GM18951 (cell line): ENCODE measurements around the gene HSPB9.

Experiments
- POLR2A ChIP-seq: IDR thresholded peaks from 4 replicates; pipeline ENCODE4 v1.6.1; 2011; ENCODE audit warnings: mild to moderate bottlenecking; ENCODE audit not compliant: insufficient read length, insufficient read depth; ENCODE audit errors: extremely low read depth
- in situ Hi-C: fragments of 300-500 bp; cut with MboI; formaldehyde crosslinking; loops from one replicate; pipeline ENCODE4 v1.12.0; 2022; ENCODE audit warnings: low sequenced_read_pairs, mixed read lengths, inconsistent platforms; ENCODE audit not compliant: unreplicated experiment

The HSPB9 gene

GRCh38 chr17:42118126-42118510 lies 4.5 kb upstream of the HSPB9 start:
- in situ Hi-C loops: loop anchor here (10.0 kb wide), 2 partner anchors 93 to 153 kb away; partner anchors contain the start of genes CNP and NKIRAS2

GRCh38 chr17:42118545-42118944 lies 4.1 kb upstream of the HSPB9 start:
- TF ChIP-seq POLR2A: no peak
- in situ Hi-C loops: loop anchor here (10.0 kb wide), 2 partner anchors 94 to 154 kb away; partner anchors contain the start of genes CNP and NKIRAS2

More at GRCh38 chr17:42118126-42118510, 4.5 kb upstream of the HSPB9 start:
- TF ChIP-seq POLR2A: no peak

- in situ Hi-C loops: loop anchor here (10.0 kb wide), 2 partner anchors 94 to 154 kb away; partner anchors contain the start of genes CNP and NKIRAS2
- TF ChIP-seq POLR2A: no peak
These were observed 3.3 kb upstream of the HSPB9 start for GRCh38 chr17:42119301-42119700.

GRCh38 chr17:42120161-42120769 lies 2.3 kb upstream of the HSPB9 start:
- in situ Hi-C loops: no loop called here
- no peak for TF ChIP-seq POLR2A

GRCh38 chr17:42120770-42121769 lies 1.5 kb upstream of the HSPB9 start, which contains the start of gene KAT2A:
KAT2A (minus strand) TSS chr17:42121367; CDS start chr17:42121304, 63 bp downstream.
- in situ Hi-C loops: no loop called here
- TF ChIP-seq POLR2A: peak; percentile 87

GRCh38 chr17:42124256-42124655 lies 1.7 kb downstream of the HSPB9 start:
- in situ Hi-C loops: no loop called here
- TF ChIP-seq POLR2A: no peak

- in situ Hi-C loops: no loop called here
- no peak for TF ChIP-seq POLR2A
These were observed 3.0 kb downstream of the HSPB9 start for GRCh38 chr17:42125565-42125964.

- TF ChIP-seq POLR2A: no peak
- in situ Hi-C loops: no loop called here
These were observed 4.2 kb downstream of the HSPB9 start for GRCh38 chr17:42126836-42127235.

GRCh38 chr17:42127414-42127813 lies 4.8 kb downstream of the HSPB9 start:
- no peak for TF ChIP-seq POLR2A
- in situ Hi-C loops: no loop called here

- in situ Hi-C loops: no loop called here
- TF ChIP-seq POLR2A: no peak
These were observed 6.7 kb downstream of the HSPB9 start for GRCh38 chr17:42129109-42129837.

GRCh38 chr17:42130310-42130936 lies 7.8 kb downstream of the HSPB9 start:
- no peak for TF ChIP-seq POLR2A
- in situ Hi-C loops: no loop called here

GRCh38 chr17:42131232-42131631 lies 8.6 kb downstream of the HSPB9 start:
- in situ Hi-C loops: no loop called here
- no peak for TF ChIP-seq POLR2A
